ENCODE results near the gene PDE7B. TPM values are rescaled to one million over a fixed set of nuclear protein-coding genes. Genes with fewer than 3 reads are reported as not detected.
A peak's percentile ranks its signal among the peaks of the same experiment; 100 is the strongest.

The PDE7B gene
- total RNA-seq, 2 experiments from 2014 or later = 0.58 to 0.68 TPM

DNA sequence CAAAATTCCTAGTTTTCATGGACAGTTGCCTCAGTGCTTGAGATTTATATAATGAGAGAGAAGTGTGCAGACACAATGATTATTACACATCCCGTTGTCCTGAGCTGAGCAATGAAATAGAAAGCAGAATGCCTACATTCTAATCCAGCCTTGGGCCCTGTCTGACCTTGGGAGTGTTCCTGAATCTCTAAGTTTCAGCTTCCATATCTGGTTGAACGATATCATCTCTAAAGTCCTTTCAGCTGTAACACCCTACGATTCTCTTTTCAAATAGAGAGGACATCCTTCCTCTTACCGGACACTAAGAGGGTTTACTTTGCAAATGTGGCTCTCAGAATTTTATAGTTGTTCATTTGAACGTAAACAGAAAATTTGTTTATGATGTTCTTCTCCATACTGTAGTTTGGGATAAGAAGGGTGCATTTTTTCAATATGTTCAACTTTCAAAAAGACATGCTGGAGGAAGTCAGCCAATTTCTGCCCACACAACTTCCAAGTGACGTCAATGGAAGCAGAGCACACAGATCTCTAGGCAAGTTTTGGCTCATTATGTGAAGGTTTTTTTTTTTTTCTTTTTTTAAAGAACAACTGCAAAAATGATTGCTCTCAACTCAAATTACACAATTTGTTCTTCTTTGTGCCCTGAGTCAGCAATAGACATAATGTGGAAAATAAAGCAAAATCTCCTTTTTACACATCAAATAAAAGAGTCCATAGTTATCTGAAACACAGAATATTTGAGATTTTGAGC lies 50.4 kb downstream of the PDE7B start:
- ATAC-seq = peak; percentile 48
- Mint-ChIP-seq H3K27ac (peak overlapping the region; percentile 17), H3K27me3 (no peaks in the 10 kb centered on the region), H3K9me3 (peaks cover 2% of the 10 kb centered on the region), H3K36me3 (ENCODE audit: low read depth) (peaks cover 3% of the 10 kb centered on the region), H3K4me3 (no peak overlapping the region), H3K4me1 (ENCODE audit: low read depth) (peaks cover 32% of the 10 kb centered on the region)
- no peak for TF ChIP-seq CTCF (IDR thresholded peaks at IDR 0.05)
- ChIA-PET CTCF (interaction anchor here (1.1 to 2.9 kb wide), 4 partner anchors 9 to 366 kb away, joined by 3 to 29 read pairs (median 4); no protein-coding TSS in a partner anchor), POLR2A (interaction anchor here (0.7 to 1.0 kb wide), 2 partner anchors 19 to 211 kb away, joined by 3 to 4 read pairs; no protein-coding TSS in a partner anchor)
- DNase-seq = peak; percentile 50
- intact Hi-C loops (cut with micrococcal nuclease) = loop anchor here (10.0 kb wide), 1 partner anchor 227 kb away; no protein-coding TSS in a partner anchor

- intact Hi-C loops (cut with micrococcal nuclease) = loop anchor here (10.0 kb wide), 1 partner anchor 228 kb away; no protein-coding TSS in a partner anchor
- ChIA-PET POLR2A (interaction anchor here (0.6 kb wide), 1 partner anchor 114 kb away, joined by 3 read pairs; no protein-coding TSS in a partner anchor), CTCF (interaction anchor here (1.7 kb wide), 1 partner anchor 323 kb away, joined by 5 read pairs; no protein-coding TSS in a partner anchor)
- Mint-ChIP-seq H3K27ac (no peak overlapping the region), H3K4me3 (no peak overlapping the region), H3K9me3 (peaks cover 2% of the 10 kb centered on the region), H3K4me1 (ENCODE audit: low read depth) (peaks cover 27% of the 10 kb centered on the region), H3K27me3 (no peaks in the 10 kb centered on the region), H3K36me3 (ENCODE audit: low read depth) (peaks cover 3% of the 10 kb centered on the region)
- ATAC-seq (no peak), DNase-seq (no peak)
- no peak for TF ChIP-seq CTCF (IDR thresholded peaks at IDR 0.05)
These were observed 51.3 kb downstream of the PDE7B start for GRCh38 chr6:135902756-135903331.

- Mint-ChIP-seq H3K27ac (no peak overlapping the region), H3K27me3 (no peaks in the 10 kb centered on the region), H3K4me3 (no peak overlapping the region), H3K36me3 (ENCODE audit: low read depth) (no peaks in the 10 kb centered on the region), H3K4me1 (ENCODE audit: low read depth) (peaks cover 27% of the 10 kb centered on the region), H3K9me3 (no peaks in the 10 kb centered on the region)
- intact Hi-C loops (cut with micrococcal nuclease) = loop anchor here (5.0 to 10.0 kb wide), 2 partner anchors 230 to 367 kb away; no protein-coding TSS in a partner anchor
- TF ChIP-seq CTCF (IDR thresholded peaks at IDR 0.05) = no peak
- ChIA-PET CTCF (no interaction called here), POLR2A (no interaction called here)
- peak; percentile 39 for ATAC-seq
- DNase-seq = no peak
These were observed 53.2 kb downstream of the PDE7B start for GRCh38 chr6:135904666-135905065.

DNA sequence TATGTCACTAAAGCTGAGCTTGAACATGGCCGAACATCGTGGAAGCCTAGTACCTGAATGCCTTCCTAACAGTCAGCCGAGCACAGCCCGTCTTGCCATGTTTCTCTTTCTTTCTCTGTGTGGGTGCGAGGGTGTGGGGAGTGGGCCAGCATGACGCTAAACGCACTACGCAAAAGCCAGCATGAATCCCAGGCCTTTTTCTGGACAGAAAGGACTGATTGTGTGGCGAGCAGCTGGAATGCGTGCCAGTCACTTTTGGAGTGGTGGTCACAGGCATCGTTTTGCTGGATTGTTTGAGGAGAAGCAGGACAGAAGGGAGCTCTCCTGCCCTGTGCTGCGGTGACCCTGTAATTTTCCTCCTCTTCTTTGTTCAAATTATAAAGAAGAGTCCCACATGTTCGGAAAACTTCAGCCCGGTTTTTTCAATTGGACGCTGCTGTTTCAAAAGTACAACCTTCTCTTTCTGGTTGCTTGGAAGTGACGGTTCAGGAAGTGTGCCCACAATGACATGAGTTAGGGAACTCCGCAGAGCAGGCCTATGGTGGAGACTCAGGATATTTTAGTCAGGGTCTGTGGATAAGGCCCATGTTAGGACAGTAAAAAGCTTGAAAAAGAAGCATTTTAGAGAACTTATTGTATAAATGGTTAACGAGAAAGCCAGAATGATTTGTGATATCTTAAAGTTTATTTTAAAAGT lies 54.3 kb downstream of the PDE7B start:
- Mint-ChIP-seq H3K4me3 (no peak overlapping the region), H3K27ac (no peak overlapping the region), H3K27me3 (no peaks in the 10 kb centered on the region), H3K36me3 (ENCODE audit: low read depth) (no peaks in the 10 kb centered on the region), H3K9me3 (no peaks in the 10 kb centered on the region), H3K4me1 (ENCODE audit: low read depth) (peaks cover 35% of the 10 kb centered on the region)
- DNase-seq (no peak), ATAC-seq (no peak)
- intact Hi-C loops (cut with micrococcal nuclease) = loop anchor here (5.0 to 10.0 kb wide), 2 partner anchors 231 to 368 kb away; no protein-coding TSS in a partner anchor
- ChIA-PET CTCF (interaction anchor here (0.8 kb wide), 1 partner anchor 10 kb away, joined by 3 read pairs; no protein-coding TSS in a partner anchor), POLR2A (interaction anchor here (0.6 to 1.0 kb wide), 2 partner anchors 10 to 458 kb away, joined by 3 to 4 read pairs; no protein-coding TSS in a partner anchor)
- TF ChIP-seq CTCF (IDR thresholded peaks at IDR 0.05) = no peak
